K562 (cell line): ENCODE measurements around the gene PLK5. TPM values are rescaled to one million over a fixed set of nuclear protein-coding genes. Genes with fewer than 3 reads are reported as not detected.

Source experiments
- ESRRB ChIP-seq: fragments of 250-450 bp; sonication (Bioruptor Pico); IDR thresholded peaks from 2 replicates; pipeline ENCODE4 v1.5.0; 2020; ENCODE audit warnings: mild to moderate bottlenecking, moderate library complexity, borderline replicate concordance
- HLTF ChIP-seq: fragments of 450-650 bp; IDR thresholded peaks from 2 replicates; pipeline ENCODE4 v1.6.1; 2016
- KLF13 ChIP-seq: fragments of 450-650 bp; IDR thresholded peaks from 2 replicates; pipeline ENCODE4 v1.6.1; 2016; ENCODE audit warnings: missing genetic modification characterization, low read depth, mild to moderate bottlenecking, missing compliant biosample characterization, moderate library complexity, borderline replicate concordance
- MNT ChIP-seq, 2 experiments: fragments of 450-650 bp; conservative IDR thresholded peaks; 2 replicates each; pipeline ENCODE4 v1.6.1; 2017; ENCODE audit warnings: mild to moderate bottlenecking in 2 of 2, moderate library complexity in 2 of 2
- NRF1 ChIP-seq, 2 experiments: fragments of 450-650 bp; IDR thresholded peaks in 1 of 2; conservative IDR thresholded peaks in 1 of 2; 2 replicates each; pipeline ENCODE4 v1.6.1; 2014; ENCODE audit warnings: mild to moderate bottlenecking in 2 of 2
- PHB2 ChIP-seq: fragments of 450-650 bp; IDR thresholded peaks from 2 replicates; pipeline ENCODE4 v1.6.1; 2017; ENCODE audit warnings: low read depth
- RAD21 ChIP-seq, 2 experiments: fragments of 250-450 bp in 1 of 2; fragments of 450-650 bp in 1 of 2; sonication (Bioruptor Pico) in 1 of 2; formaldehyde crosslinking in 1 of 2; IDR thresholded peaks in 1 of 2; conservative IDR thresholded peaks in 1 of 2; 2 replicates each; pipeline versions ENCODE4 v1.4.0 to v1.8.0; 2020 to 2022; ENCODE audit warnings: mild to moderate bottlenecking in 2 of 2, moderate library complexity in 1 of 2
- RUNX1 ChIP-seq: sonication (generic); IDR thresholded peaks from 2 replicates; pipeline ENCODE4 v1.6.1; 2016; ENCODE audit warnings: antibody characterized with exemption, low read depth
- SMAD1 ChIP-seq: fragments of 150-350 bp; IDR thresholded peaks from 2 replicates; pipeline ENCODE4 v1.6.1; 2014; ENCODE audit warnings: low read length, low read depth; ENCODE audit not compliant: partially characterized antibody
- ZNF133 ChIP-seq: fragments of 250-450 bp; sonication (Bioruptor Pico); IDR thresholded peaks from 2 replicates; pipeline ENCODE4 v1.4.0; 2020; ENCODE audit warnings: mild to moderate bottlenecking
- ZNF24 ChIP-seq: fragments of 450-650 bp; IDR thresholded peaks from 2 replicates; pipeline ENCODE4 v1.6.1; 2016
- polyA plus RNA-seq, 8 experiments: library from polyadenylated mRNA; depleted of rRNA in 4 of 8; stranded (reverse) in 5 of 8; unstranded in 3 of 8; fragments of >200 nt; fragmentation: Nextera tagmentation in 2 of 8; fragmentation: Illumina TruSeq in 1 of 8; extraction: Ambion mirVana in 2 of 8; extraction: Trizol in 1 of 8; gene quantifications; 2 replicates each; pipeline versions ENCODE4 v1.2.1 to v1.2.3, GENCODE V29; 2011 to 2014; ENCODE audit warnings: inconsistent platforms in 1 of 8, missing spikeins in 1 of 8
- total RNA-seq, 7 experiments: library from RNA; depleted of rRNA in 6 of 7; stranded (reverse); fragments of >200 nt in 6 of 7; fragmentation: Illumina TruSeq in 2 of 7; extraction: Trizol in 2 of 7; gene quantifications; 2 replicates each; pipeline versions ENCODE4 v1.2.1 to v1.2.3, GENCODE V29; 2011 to 2021; ENCODE audit warnings: low replicate concordance in 1 of 7

The PLK5 gene
- total and polyA plus RNA-seq, 9 of the 15 experiments (the other 6 are each of a cell fraction or from before 2014, with no cell fraction given) = 0.04 to 0.23 (median 0.11) TPM; not detected in 5

- TF ChIP-seq ZNF24 (peak; percentile 41; the same call in 1 of the 2 replicates), HLTF (peak; percentile 84; the same call in 1 of the 2 replicates), PHB2 (no peak), NRF1 (conservative IDR thresholded peaks at IDR 0.05 in 1 of 2, IDR thresholded peaks at IDR 0.05 in 1 of 2) (peak; percentile 61 to 72; a peak in 3 of 4 replicates), ZNF133 (CRISPR knock-in tag) (0 out of 2 replicates have a peak, but pooled peaks have one; percentile 17), SMAD1 (no peak), ESRRB (CRISPR knock-in tag) (no peak), KLF13 (tag) (0 out of 2 replicates have a peak, but pooled peaks have one; percentile 20), MNT (conservative IDR thresholded peaks at IDR 0.05) (peak in 1 of 2 experiments; percentile 49; a peak in 2 of 4 replicates), RAD21 (CRISPR knock-in tag; conservative IDR thresholded peaks at IDR 0.05 in 1 of 2, IDR thresholded peaks at IDR 0.05 in 1 of 2) (peak in 1 of 2 experiments; percentile 69; a peak in 2 of 4 replicates), RUNX1 (no peak)
These were observed 11.0 kb upstream of the PLK5 start, which contains the start of gene ADAMTSL5 (continued) for GRCh38 chr19:1512671-1513498.
